HG02588 (cell line): ENCODE data around the gene SEMA6A.

Experiments
- ATAC-seq: cut with Tn5 transposase; IDR thresholded peaks from one replicate; pipeline ENCODE4 v1.9.1; 2021; ENCODE audit warnings: mild to moderate bottlenecking, moderate library complexity; ENCODE audit not compliant: unreplicated experiment

The SEMA6A gene

GRCh38 chr5:116497631-116498030 lies 77.0 kb downstream of the SEMA6A start:
- no peak for ATAC-seq

- ATAC-seq, result no peak
Measured at GRCh38 chr5:116495786-116496357, 78.8 kb downstream of the SEMA6A start.

GRCh38 chr5:116494784-116495450 lies 79.7 kb downstream of the SEMA6A start:
- ATAC-seq, result no peak

DNA sequence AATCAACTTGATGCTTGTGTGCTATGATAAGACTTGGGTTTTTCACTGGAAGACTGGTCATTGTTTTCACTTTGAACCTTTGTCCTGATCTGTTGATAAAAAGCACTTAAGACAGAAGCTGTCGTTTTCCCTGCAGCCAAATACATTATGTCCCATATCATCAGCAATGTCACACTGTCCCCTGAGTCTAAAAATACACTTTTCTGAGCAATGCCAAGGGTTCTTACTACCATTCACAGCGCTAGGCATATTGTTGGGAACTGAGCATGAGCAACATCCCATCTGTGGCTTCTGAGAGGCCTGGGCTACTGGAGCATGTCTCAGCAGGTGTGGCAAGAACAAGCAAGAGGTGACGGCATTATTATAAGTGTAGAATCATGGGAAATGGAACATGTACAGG lies 81.8 kb downstream of the SEMA6A start:
- ATAC-seq, result no peak

- ATAC-seq, result no peak
Measured at GRCh38 chr5:116492016-116492623, 82.5 kb downstream of the SEMA6A start.

GRCh38 chr5:116488356-116489041 lies 86.1 kb downstream of the SEMA6A start:
- ATAC-seq, result no peak

- no peak for ATAC-seq
Measured at GRCh38 chr5:116487045-116487444, 87.6 kb downstream of the SEMA6A start.

GRCh38 chr5:116486588-116486987 lies 88.0 kb downstream of the SEMA6A start:
- no peak for ATAC-seq

DNA sequence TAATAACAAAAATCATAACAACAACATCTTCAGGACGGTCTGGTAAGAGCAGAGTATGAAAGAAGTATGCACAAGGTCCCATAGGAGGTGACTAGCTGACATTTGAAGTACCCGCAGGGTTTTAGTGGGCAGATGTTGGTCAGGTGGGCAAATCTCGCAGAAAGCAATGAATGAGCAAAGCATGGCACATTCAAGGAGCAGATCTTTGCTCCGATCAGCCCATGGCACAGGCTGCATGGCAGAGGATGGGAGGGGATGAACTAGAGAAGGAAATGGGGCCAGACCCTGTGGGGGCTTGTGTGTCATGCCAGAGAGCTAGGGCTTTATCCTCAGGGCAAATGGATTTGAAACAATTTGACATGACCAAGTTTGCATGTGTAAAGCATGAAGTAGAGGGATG lies 90.0 kb downstream of the SEMA6A start:
- ATAC-seq, result no peak

DNA sequence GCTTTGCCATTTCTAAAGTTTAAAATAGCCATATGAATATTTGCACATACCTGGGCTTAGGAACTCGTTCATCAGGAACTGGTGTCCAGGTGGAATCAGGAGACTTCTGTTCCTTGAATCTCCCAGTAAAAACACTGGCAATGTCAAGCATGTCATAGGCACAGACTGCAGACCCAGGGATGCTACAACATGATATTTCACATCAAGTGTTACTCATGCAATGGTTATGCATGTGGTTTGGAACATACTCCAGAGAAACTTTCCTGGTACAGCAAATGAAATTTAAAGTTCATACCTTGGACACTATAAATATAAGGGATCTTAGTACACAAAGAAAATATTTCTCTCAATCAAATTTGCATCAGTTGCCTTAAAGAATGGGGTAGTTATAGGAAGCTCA lies 92.2 kb downstream of the SEMA6A start:
- no peak for ATAC-seq

- ATAC-seq, result no peak
Measured at GRCh38 chr5:116480894-116481510, 93.6 kb downstream of the SEMA6A start.

DNA sequence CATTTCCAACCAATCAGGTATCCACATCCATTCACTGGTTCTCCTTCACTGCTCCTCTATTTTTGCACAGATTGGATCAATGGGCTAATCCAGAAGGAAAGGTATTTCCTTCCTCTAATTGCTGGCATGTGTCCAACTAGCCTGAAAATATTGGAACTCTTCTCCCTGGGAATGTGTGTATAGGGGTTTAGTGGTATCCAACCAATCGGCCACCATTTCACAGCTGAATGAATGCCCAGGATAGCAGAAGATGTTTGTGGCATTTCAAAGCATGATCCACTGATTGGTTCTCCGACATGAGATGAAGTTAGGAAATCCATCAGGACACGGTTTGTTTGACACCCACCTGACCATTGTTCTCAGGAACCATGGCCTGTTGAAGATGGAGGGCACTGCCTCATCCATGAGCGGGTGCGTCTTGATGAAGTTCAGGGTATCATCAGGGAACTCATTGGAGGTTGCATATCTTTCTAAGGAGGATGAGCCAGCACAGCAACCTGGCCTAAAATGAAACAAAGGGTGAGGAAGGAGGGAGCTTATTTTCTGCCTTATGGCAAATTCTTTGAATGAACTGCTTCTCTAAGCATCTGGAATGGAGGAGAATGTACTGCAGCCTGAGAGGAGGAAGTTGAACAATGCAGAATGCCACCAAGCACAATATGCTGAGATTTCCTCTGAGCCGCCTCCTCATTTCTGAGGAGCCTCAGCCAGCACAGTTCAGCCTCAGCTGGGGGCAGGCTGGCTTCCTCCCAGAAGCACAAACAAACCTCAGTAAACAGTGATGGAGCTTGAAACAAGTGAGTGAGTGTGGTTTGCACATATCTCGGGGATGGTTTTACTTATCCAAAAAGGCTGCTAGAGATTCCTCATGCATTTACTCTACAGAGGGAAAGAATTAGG lies 94.6 kb downstream of the SEMA6A start:
- ATAC-seq, result no peak

DNA sequence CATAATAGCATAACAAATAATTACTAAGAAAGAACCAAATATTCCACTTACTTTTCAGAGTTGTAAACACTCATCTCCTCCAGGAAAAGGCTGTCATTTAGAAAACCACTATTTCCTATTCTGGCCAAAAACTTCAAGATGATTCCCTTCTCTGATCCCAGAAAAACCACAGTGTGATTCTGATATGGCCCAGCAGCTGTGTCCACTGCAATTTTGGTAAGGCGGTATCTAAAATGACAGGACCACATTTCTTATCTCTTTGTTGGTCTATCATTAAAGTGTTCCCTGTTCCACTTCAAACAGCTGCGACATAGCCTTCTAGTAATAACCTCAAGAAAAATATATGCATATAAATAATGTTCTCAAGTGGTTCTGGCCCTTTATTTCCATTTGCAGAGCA lies 96.1 kb downstream of the SEMA6A start:
- no peak for ATAC-seq

DNA sequence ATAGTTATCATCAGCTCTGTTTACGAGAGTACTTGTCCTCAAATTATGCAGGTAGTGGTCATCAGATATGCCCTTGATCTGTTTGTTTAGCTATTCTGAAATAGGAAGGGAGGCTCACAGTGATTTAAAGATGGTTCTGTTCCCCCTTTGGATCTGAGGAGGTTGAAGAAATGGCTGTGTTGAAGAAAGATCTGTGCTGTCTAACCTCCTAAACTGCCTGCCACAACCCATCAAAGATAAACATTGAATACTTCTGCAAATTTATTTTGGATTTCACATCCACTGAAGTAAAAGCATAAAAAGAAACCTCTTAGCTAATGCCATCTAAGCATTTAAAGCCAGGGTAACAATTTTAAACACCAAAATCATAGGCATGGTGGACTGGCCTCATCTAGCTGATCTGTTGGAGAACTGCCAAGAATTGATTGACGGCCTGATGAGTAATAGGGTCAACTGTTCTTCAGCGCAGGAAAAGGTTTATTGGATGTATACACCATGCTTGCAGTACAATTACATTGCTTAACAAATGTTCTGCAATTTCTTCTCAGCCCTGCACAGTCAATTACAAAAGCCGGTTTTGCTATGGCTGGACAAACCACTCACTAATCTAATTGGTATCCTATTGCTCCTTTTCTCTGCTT lies 97.6 kb downstream of the SEMA6A start:
- ATAC-seq, result no peak

- no peak for ATAC-seq
Measured at GRCh38 chr5:116475338-116475737, 99.3 kb downstream of the SEMA6A start.

DNA sequence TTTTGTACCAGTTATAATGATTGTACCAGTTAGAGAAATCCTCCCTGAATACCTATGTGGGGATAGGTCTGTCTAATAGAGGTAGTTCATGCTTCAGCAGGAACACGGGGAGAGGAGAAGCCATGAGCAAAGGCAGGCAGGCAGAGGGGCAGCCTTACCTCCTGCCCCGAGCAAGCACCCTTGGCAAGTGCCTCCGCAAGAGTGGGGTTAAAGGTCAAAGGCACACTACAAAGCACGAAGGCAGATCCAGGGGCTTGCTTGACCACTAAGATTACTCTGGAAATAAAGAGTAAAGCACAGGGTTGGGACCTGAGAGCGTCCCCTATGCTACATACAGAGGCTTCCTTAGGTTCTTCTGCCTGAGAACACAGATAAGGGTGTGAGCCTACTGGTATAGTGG lies 100.9 kb downstream of the SEMA6A start:
- ATAC-seq, result no peak

GRCh38 chr5:116472274-116472673 lies 102.3 kb downstream of the SEMA6A start:
- ATAC-seq, result no peak

- no peak for ATAC-seq
Measured at GRCh38 chr5:116469631-116470030, 105.0 kb downstream of the SEMA6A start.

GRCh38 chr5:116468583-116468982 lies 106.0 kb downstream of the SEMA6A start:
- no peak for ATAC-seq

DNA sequence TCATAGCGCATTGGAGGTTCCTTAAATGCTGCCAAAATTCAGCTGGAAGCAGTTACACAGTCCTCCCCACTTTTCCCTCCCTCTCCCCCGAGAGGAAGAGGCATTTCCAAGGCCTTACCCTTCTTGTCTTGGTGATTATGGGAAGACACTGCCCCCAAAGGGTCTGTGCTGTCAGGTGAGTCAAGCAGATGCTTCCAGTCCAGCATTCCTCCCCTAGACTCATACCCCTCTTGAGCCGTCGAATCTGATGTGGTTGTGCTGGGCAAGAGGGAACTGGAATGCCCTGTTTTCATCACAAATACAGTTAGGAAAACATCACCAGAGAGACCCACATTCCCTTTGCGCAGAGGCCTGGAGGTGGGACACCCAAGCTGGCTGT lies 107.2 kb downstream of the SEMA6A start:
- ATAC-seq, result no peak
